ENCODE results near the gene PTPRR.

GRCh38 chr12:70919176-70919575 is 1.4 kb downstream of the PTPRR start:
- no peak for TF ChIP-seq POLR2AphosphoS5 (IDR thresholded peaks at IDR 0.05)
- no peak for TF ChIP-seq POLR2A (IDR thresholded peaks at IDR 0.05)
- TF ChIP-seq CTCF (IDR thresholded peaks at IDR 0.05): no peak
- no peak for TF ChIP-seq EP300 (IDR thresholded peaks at IDR 0.05)

Measured in stomach (tissue), 4 donors.